Tibial nerve (tissue), 3 donors: ENCODE results near the gene RPL3.

Experiments
- CTCF ChIP-seq, 5 experiments: fragments of 200-600 bp in 3 of 5; fragments of 450-650 bp in 2 of 5; sonication (generic) in 3 of 5; IDR thresholded peaks; one replicate each; pipeline ENCODE4 v1.5.1; 2016 to 2019; ENCODE audit warnings: antibody characterized with exemption in 5 of 5, mild to moderate bottlenecking in 3 of 5, moderate library complexity in 2 of 5
- POLR2A ChIP-seq, 2 donors: fragments of 450-650 bp; IDR thresholded peaks; one replicate each; pipeline ENCODE4 v1.6.1; 2017; ENCODE audit warnings: antibody characterized with exemption in 2 of 2, mild to moderate bottlenecking in 2 of 2, moderate library complexity in 2 of 2

DNA sequence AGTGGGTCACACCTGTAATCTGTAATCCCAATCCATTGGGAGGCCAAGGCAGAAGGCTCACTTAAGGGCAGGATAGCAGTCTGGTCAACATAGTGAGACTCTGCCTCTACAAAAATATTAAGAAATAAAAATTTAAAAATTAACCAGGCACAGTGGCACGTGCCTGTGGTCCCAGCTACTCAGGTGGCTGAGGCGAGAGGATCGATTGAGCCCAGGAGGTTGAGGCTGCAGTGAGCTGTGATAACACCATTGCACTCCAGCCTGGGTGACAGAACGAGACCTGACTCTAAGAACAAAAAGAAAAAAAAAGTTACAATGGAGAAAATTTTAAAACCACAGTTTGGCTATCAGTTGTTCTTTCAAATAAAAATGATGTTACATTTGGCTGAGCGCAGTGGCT is 17.0 kb upstream of the RPL3 start:
- TF ChIP-seq CTCF (IDR thresholded peaks at IDR 0.05) = no peak
- TF ChIP-seq POLR2A (IDR thresholded peaks at IDR 0.05) = no peak
